ENCODE measurements around the gene FARS2.

The FARS2 gene

DNA sequence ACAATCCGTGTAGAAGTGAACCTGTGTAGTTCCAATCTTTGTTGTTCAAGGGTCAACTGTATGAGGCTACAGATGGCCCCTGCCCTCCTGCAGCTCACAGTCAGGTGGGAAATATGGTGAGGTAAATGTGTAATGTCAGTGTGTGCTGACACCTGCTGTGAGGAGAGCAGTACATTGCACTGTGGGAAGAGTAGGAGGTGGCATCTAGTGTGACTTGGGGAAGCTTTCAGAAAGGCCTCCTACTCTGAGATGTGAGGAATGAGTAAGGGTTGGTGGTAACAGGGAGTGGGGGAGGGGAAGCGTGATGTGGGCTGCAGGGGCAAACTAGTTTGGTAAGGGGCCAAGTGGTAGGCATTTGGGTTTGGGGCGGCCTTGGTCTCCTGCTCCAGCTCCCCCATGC, 188.8 kb downstream of the FARS2 start:
- no peak overlapping the region for H3K4me2 ChIP-seq (ENCODE audit: low read length)
- TF ChIP-seq EZH2phosphoT487 (IDR thresholded peaks at IDR 0.05; ENCODE audit: low read depth) = no peak
- no peaks in the 10 kb centered on the region for H3K27me3 ChIP-seq (ENCODE audit: low read depth, low read length)

DNA sequence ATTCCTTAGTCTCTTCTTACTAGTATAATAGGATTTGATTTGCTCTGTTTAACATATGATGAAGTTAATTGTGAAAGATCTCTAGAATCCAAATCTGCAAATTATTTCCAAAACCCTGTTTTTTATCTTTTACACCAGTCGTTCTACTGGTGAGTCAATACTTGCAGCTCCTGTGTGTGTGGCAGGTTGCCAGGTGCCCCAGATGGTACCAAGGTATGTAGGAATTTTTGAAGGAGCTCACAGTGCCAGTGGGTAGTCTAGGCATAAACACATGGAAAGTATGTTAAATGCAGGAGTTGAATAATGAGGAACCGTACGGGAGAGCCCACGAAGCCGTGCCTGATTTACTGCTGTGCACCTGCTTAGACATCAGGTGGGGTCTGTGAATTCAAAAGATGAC, 192.2 kb downstream of the FARS2 start:
- no peak overlapping the region for H3K4me2 ChIP-seq (ENCODE audit: low read length)
- no peaks in the 10 kb centered on the region for H3K79me2 ChIP-seq (ENCODE audit: low read length)
- H3K27me3 ChIP-seq (ENCODE audit: low read depth, low read length) = no peaks in the 10 kb centered on the region
- no peak overlapping the region for H3K27ac ChIP-seq (ENCODE audit: low read length)
- no peaks in the 10 kb centered on the region for H4K20me1 ChIP-seq (ENCODE audit: insufficient read depth, low read length)
- no peaks in the 10 kb centered on the region for H3K36me3 ChIP-seq (replicated peaks; ENCODE audit: low read depth, low read length)
- H3K9ac ChIP-seq (ENCODE audit: low read length) = no peak overlapping the region
- no peak overlapping the region for H3K4me3 ChIP-seq (ENCODE audit: low read length)
- H3K9me3 ChIP-seq (ENCODE audit: insufficient read depth, low read length) = no peaks in the 10 kb centered on the region
- H2AFZ ChIP-seq (ENCODE audit: low read depth, low read length) = no peak overlapping the region
- no peaks in the 10 kb centered on the region for H3K4me1 ChIP-seq (ENCODE audit: low read length)
- TF ChIP-seq, protein P1, sequence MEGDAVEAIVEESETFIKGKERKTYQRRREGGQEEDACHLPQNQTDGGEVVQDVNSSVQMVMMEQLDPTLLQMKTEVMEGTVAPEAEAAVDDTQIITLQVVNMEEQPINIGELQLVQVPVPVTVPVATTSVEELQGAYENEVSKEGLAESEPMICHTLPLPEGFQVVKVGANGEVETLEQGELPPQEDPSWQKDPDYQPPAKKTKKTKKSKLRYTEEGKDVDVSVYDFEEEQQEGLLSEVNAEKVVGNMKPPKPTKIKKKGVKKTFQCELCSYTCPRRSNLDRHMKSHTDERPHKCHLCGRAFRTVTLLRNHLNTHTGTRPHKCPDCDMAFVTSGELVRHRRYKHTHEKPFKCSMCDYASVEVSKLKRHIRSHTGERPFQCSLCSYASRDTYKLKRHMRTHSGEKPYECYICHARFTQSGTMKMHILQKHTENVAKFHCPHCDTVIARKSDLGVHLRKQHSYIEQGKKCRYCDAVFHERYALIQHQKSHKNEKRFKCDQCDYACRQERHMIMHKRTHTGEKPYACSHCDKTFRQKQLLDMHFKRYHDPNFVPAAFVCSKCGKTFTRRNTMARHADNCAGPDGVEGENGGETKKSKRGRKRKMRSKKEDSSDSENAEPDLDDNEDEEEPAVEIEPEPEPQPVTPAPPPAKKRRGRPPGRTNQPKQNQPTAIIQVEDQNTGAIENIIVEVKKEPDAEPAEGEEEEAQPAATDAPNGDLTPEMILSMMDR (IDR thresholded peaks at IDR 0.05; ENCODE audit: low read depth, low read length) = no peak
- no peak for TF ChIP-seq EZH2phosphoT487 (IDR thresholded peaks at IDR 0.05; ENCODE audit: low read depth)

More for the DNA sequence above, 188.8 kb downstream of the FARS2 start:
- Histone ChIP-seq H3K9me3 (ENCODE audit: insufficient read depth, low read length) (no peaks in the 10 kb centered on the region), H3K36me3 (replicated peaks; ENCODE audit: low read depth, low read length) (no peaks in the 10 kb centered on the region), H3K4me3 (ENCODE audit: low read length) (no peak overlapping the region), H2AFZ (ENCODE audit: low read depth, low read length) (no peak overlapping the region), H3K79me2 (ENCODE audit: low read length) (no peaks in the 10 kb centered on the region), H3K4me1 (ENCODE audit: low read length) (no peaks in the 10 kb centered on the region), H3K27ac (ENCODE audit: low read length) (no peak overlapping the region), H3K9ac (ENCODE audit: low read length) (no peak overlapping the region), H4K20me1 (ENCODE audit: insufficient read depth, low read length) (no peaks in the 10 kb centered on the region)

GRCh38 chr6:5455142-5455541, 193.8 kb downstream of the FARS2 start:
- H2AFZ ChIP-seq (ENCODE audit: low read depth, low read length) = no peak overlapping the region
- H3K9me3 ChIP-seq (ENCODE audit: insufficient read depth, low read length) = no peaks in the 10 kb centered on the region
- no peaks in the 10 kb centered on the region for H3K79me2 ChIP-seq (ENCODE audit: low read length)
- no peaks in the 10 kb centered on the region for H4K20me1 ChIP-seq (ENCODE audit: insufficient read depth, low read length)
- no peak overlapping the region for H3K4me2 ChIP-seq (ENCODE audit: low read length)
- no peak overlapping the region for H3K27ac ChIP-seq (ENCODE audit: low read length)
- H3K4me1 ChIP-seq (ENCODE audit: low read length) = no peaks in the 10 kb centered on the region
- H3K9ac ChIP-seq (ENCODE audit: low read length) = no peak overlapping the region
- TF ChIP-seq, protein P1 (IDR thresholded peaks at IDR 0.05; ENCODE audit: low read depth, low read length) = no peak
- TF ChIP-seq EZH2phosphoT487 (IDR thresholded peaks at IDR 0.05; ENCODE audit: low read depth) = no peak
- H3K27me3 ChIP-seq (ENCODE audit: low read depth, low read length) = no peaks in the 10 kb centered on the region
- no peaks in the 10 kb centered on the region for H3K36me3 ChIP-seq (replicated peaks; ENCODE audit: low read depth, low read length)
- no peak overlapping the region for H3K4me3 ChIP-seq (ENCODE audit: low read length)

- H3K4me2 ChIP-seq (ENCODE audit: low read length) = no peak overlapping the region
- H3K79me2 ChIP-seq (ENCODE audit: low read length) = no peaks in the 10 kb centered on the region
- no peaks in the 10 kb centered on the region for H3K36me3 ChIP-seq (replicated peaks; ENCODE audit: low read depth, low read length)
- no peaks in the 10 kb centered on the region for H3K9me3 ChIP-seq (ENCODE audit: insufficient read depth, low read length)
- no peak overlapping the region for H3K9ac ChIP-seq (ENCODE audit: low read length)
- H2AFZ ChIP-seq (ENCODE audit: low read depth, low read length) = no peak overlapping the region
- H3K27me3 ChIP-seq (ENCODE audit: low read depth, low read length) = no peaks in the 10 kb centered on the region
- H3K27ac ChIP-seq (ENCODE audit: low read length) = no peak overlapping the region
- TF ChIP-seq, protein P1 (IDR thresholded peaks at IDR 0.05; ENCODE audit: low read depth, low read length) = no peak
- H3K4me3 ChIP-seq (ENCODE audit: low read length) = no peak overlapping the region
- peaks cover 6% of the 10 kb centered on the region; the same call in 1 of the 2 replicates for H3K4me1 ChIP-seq (ENCODE audit: low read length)
- no peaks in the 10 kb centered on the region for H4K20me1 ChIP-seq (ENCODE audit: insufficient read depth, low read length)
Measured at GRCh38 chr6:5457041-5457440, 195.7 kb downstream of the FARS2 start.

All from OCI-LY3 (cell line).